ENCODE results near the gene AGBL4. TPM values are rescaled to one million over a fixed set of nuclear protein-coding genes. Genes with fewer than 3 reads are reported as not detected.
"Not testable (repeated sequence)": the region's sequence is repeated elsewhere in the genome, so short reads cannot be mapped to it uniquely, and the experiment has no call there.

The AGBL4 gene
- total and polyA plus RNA-seq, 9 of the 15 experiments (the other 6 are each of a cell fraction or from before 2014, with no cell fraction given): 0.11 TPM; not detected in 7

- CTCF ChIA-PET (ENCODE audit: low intra/inter-chr PET ratio): no interaction called here
- POLR2A ChIA-PET: no interaction called here
- Histone ChIP-seq H3K36me3 (ENCODE audit: control insufficient read depth, insufficient read depth, low read length) (no peaks in the 10 kb centered on the region), H3K27me3 (ENCODE audit: control insufficient read depth in 2 of 2, insufficient read depth in 2 of 2, low read length in 2 of 2) (no peaks in the 10 kb centered on the region), H3K4me2 (ENCODE audit: insufficient read depth, low read length) (no peak overlapping the region), H3K9ac (ENCODE audit: insufficient read depth in 1 of 2, low read depth in 2 of 2, low read length in 2 of 2) (no peak overlapping the region), H3K9me3 (replicated peaks; ENCODE audit: control insufficient read depth, insufficient read depth, low read depth, low read length) (no peaks in the 10 kb centered on the region; the same call in 1 of the 2 replicates), H3K27ac (ENCODE audit: extremely low read depth, low read depth, low read length) (no peak overlapping the region), H3K79me2 (ENCODE audit: control insufficient read depth, insufficient read depth, low read length) (no peaks in the 10 kb centered on the region), H4K20me1 (replicated peaks; ENCODE audit: control insufficient read depth, insufficient read depth, low read length) (no peaks in the 10 kb centered on the region), H3K4me1 (replicated peaks in 1 of 2; ENCODE audit: control insufficient read depth in 2 of 2, insufficient read depth in 2 of 2, low read length in 2 of 2) (no peaks in the 10 kb centered on the region), H2AFZ (ENCODE audit: low read depth, low read length) (no peak overlapping the region), H3K4me3 (no peak overlapping the region), H3K9me1 (ENCODE audit: control insufficient read depth, insufficient read depth, low read length) (no peaks in the 10 kb centered on the region)
- FAIRE-seq (no peak), ATAC-seq (no peak), DNase-seq (ENCODE audit: extremely low read depth in 1 of 4, low spot score in 3 of 4) (no peak)
- intact Hi-C loops (cut with micrococcal nuclease): no loop called here
- TF ChIP-seq ATF4 (CRISPR knock-in tag; IDR thresholded peaks at IDR 0.05) (no peak), HDAC6 (IDR thresholded peaks at IDR 0.05; ENCODE audit: low read depth, low read length) (no peak)
- BruUV-seq (replicated peaks): no TSS peak
- in situ Hi-C loops (cut with MboI): no loop called here
These were observed 1010.7 kb downstream of the AGBL4 start for GRCh38 chr1:49013079-49013478.

GRCh38 chr1:49002981-49003380, 1020.8 kb downstream of the AGBL4 start:
- BruUV-seq (replicated peaks); H3K9ac ChIP-seq (ENCODE audit: insufficient read depth in 1 of 2, low read depth in 2 of 2, low read length in 2 of 2); H3K27me3 ChIP-seq (ENCODE audit: control insufficient read depth in 2 of 2, insufficient read depth in 2 of 2, low read length in 2 of 2); H4K20me1 ChIP-seq (replicated peaks; ENCODE audit: control insufficient read depth, insufficient read depth, low read length); ATAC-seq; H3K9me3 ChIP-seq (replicated peaks; ENCODE audit: control insufficient read depth, insufficient read depth, low read depth, low read length); intact Hi-C loops (cut with micrococcal nuclease); H3K27ac ChIP-seq (ENCODE audit: extremely low read depth, low read depth, low read length); H3K79me2 ChIP-seq (ENCODE audit: control insufficient read depth, insufficient read depth, low read length); DNase-seq (ENCODE audit: extremely low read depth in 1 of 4, low spot score in 3 of 4); POLR2A ChIA-PET; H3K9me1 ChIP-seq (ENCODE audit: control insufficient read depth, insufficient read depth, low read length); H3K4me3 ChIP-seq; FAIRE-seq; CTCF ChIA-PET (ENCODE audit: low intra/inter-chr PET ratio); H3K4me2 ChIP-seq (ENCODE audit: insufficient read depth, low read length); H3K4me1 ChIP-seq (replicated peaks in 1 of 2; ENCODE audit: control insufficient read depth in 2 of 2, insufficient read depth in 2 of 2, low read length in 2 of 2); in situ Hi-C loops (cut with MboI); H2AFZ ChIP-seq (ENCODE audit: low read depth, low read length); H3K36me3 ChIP-seq (ENCODE audit: control insufficient read depth, insufficient read depth, low read length): not testable (repeated sequence)
- WGBS (ENCODE audit: insufficient coverage, low coverage, missing lambda C conversion rate): 0% methylated on average over 7 of the region's 10 CpGs
